ENCODE results near the gene ZBED1.
"Not testable (repeated sequence)": the region's sequence is repeated elsewhere in the genome, so short reads cannot be mapped to it uniquely, and the experiment has no call there.

Gene ZBED1

DNA sequence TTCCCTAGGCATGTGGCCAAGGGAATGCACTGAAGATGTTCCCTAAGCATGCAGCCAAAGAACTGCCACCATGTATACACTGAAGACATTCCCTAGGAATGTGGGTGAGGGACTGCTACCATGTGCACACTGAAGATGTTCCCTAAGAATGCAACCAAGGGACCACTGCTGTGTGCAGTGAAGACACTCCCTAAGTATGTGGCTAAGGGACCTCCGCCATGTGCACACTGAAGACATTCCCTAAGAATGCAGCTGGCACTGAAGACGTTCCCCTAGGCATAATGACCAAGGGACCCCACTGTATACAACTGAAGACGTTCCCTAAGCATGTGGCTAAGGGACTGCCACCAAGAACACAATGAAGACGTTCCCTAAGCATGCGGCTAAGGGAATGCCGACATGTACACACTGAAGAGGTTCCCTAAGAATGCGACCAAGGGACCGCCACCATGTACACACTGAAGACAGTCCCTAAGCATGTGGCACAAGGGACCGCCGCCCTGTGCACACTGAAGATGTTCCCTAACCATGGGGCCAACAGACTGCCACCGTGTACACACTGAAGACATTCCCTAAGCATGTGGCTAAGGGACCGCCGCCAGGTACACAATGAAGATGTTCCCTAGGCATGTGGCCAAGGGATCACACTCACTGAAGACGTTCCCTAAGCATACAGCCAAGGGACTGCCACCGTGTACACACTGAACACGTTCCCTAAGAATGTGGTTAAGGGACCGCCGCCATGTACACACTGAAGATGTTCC, 25.6 kb downstream of the ZBED1 start:
- DNase-seq (ENCODE audit: low spot score), result no peak

DNA sequence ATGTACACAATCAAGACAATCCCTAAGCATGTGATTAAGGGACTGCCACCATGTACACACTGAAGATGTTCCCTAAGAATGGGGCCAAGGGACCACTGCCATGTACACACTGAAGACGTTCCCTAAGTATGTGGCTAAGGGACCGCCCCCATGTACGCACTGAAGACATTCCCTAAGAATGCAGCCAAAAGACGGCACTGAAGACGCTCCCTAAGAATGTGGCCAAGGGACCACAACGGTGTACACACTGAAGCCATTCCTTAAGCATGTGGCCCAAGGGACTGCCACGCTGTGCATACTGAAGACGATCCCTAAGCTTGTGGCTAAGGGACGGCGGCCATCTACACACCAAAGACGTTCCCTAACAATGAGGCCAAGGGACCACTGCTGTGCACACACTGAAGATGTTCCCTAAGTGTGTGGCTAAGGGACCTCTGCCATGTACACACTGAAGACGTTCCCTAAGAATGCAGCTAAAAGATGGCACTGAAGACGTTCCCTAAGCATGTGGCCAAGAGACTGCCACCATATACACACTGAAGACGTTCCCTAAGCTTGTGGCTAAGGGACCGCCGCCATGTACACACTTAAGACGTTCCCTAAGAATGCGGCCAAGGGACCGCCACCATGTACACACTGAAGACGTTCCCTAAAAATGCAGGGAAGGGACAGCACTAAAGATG, 26.4 kb downstream of the ZBED1 start:
- DNase-seq (ENCODE audit: low spot score), result no peak

DNA sequence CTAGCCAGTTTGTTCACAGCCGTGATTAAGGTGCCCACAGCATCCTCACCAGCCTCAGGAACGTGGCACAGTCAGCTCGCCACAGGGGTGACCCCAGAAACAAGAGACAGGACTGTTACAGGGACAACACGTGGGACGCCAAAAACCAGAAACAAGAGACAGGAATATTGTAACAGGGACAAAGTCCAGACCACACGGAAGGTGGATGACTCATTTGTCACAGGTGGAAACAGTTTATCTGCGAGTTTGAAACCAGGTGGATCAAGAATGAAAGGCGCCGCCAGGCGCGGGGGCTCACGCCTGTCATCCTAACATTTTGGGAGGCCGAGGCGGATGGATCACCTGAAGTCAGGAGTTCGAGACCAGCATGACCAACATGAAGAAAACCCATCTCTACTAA, 27.7 kb downstream of the ZBED1 start:
- not testable (repeated sequence) for DNase-seq (ENCODE audit: low spot score)

DNA sequence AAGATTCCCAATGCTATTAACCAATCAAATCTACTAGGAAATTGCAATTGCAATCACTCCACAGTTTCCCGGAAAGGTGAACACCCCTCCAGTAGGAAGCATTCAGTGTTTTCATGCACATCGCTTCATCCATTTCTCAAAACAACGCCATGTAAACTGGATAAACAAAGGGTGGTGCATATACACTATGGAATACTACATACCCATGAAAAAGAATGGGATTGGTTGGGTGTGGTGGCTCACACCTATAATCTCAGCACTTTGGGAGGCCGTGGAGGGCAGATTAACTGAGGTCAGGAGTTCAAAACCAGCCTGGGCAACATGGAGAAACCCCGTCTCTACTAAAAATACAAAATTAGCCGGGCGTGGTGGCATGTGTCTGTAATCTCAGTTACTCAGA, 29.1 kb downstream of the ZBED1 start:
- no peak for DNase-seq (ENCODE audit: low spot score)

DNA sequence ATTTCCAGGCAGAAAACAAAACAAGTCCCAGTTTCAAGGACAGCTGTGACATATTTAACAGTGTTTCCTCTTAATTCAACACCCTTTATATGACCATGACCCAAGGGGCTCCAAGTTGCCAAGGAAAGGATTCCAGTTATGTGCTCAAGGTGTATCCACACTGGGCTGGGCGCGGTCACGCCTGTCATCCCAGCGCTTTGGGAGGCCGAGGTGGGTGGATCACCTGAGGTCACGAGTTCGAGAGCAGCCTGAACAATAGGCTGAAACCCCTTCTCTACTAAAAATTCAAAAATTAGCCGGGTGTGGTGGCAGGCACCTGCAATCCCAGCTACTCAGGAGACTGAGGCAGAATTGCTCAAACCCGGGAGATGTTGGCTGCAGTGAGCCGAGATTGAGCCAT, 29.6 kb downstream of the ZBED1 start:
- not testable (repeated sequence) for DNase-seq (ENCODE audit: low spot score)

DNA sequence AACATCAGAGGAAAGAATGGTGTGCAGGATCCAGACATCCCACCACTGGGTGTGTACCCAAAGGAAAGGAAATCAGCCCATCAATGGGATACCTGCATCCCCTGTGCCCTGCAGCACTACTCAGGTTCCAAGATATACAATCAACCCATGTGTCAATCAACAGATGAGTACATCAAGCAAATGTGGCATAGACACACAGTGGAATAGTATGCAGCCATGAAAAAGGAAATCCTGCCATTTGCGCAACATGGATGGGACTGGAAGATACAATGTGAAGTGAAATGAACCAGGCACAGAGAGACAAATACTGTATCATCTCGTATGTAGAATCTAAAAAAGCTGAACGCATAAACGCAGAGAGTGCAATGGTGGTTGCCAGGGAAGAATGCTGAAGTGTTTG, 30.9 kb downstream of the ZBED1 start:
- DNase-seq (ENCODE audit: low spot score), result not testable (repeated sequence)

DNA sequence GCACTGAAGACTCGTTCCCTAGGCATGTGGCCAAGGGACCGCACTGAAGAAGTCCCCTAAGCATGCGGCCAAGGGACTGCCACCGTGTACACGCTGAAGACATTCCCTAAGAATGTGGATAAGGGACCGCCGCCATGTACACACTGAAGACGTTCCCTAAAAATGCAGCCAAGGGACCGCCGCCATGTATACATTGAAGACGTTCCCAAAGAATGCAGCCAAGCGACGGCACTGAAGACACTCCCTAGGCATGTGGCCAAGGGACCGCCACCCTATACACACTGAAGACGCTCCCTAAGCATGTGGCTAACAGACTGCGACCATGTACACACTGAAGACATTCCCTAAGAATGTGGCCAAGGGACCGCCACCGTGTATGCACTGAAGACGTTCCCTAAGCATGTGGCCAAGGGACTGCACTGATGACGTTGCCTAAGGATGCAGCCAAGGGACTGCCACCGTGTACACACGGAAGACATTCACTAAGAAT, 31.5 kb downstream of the ZBED1 start:
- DNase-seq (ENCODE audit: low spot score), result no peak

DNA sequence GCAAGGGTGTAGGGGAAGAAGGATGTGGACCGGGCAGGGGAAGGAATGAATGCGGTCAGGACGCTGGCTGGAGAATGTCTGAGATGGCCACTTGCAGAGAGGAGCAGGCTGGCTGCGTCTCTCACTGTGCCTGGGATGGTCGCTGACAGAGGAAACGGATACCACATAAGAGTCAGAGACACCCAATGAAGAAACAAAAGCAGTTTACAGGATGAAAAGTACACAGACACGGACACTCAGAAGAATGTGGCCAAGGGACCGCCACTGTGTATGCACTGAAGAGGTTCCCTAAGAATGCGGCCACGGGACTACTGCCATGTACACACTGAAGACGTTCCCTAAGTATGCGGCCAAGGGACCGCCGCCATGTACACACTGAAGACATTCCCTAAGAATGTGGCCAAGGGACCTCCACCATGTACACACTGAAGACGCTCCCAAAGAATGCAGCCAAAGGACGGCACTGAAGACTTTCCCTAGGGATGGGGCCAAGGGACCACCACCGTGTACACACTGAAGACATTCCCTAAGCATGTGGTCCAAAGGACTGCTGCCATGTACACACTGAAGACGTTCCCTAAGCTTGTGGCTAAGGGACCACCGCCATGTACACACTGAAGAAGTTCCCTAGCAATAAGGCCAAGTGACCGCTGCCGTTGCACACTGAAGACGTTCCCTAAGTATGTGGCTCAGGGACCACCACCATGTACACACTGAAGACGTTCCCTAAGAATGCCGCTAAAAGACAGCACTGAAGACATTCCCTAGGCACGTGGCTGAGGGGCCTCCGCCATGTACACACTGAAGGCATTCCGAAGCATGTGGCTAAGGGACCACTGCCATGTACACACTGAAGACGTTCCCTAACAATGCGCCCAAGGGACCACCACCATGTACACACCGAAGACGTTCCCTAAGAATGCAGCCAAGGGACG, 32.2 kb downstream of the ZBED1 start:
- no peak for DNase-seq (ENCODE audit: low spot score)

DNA sequence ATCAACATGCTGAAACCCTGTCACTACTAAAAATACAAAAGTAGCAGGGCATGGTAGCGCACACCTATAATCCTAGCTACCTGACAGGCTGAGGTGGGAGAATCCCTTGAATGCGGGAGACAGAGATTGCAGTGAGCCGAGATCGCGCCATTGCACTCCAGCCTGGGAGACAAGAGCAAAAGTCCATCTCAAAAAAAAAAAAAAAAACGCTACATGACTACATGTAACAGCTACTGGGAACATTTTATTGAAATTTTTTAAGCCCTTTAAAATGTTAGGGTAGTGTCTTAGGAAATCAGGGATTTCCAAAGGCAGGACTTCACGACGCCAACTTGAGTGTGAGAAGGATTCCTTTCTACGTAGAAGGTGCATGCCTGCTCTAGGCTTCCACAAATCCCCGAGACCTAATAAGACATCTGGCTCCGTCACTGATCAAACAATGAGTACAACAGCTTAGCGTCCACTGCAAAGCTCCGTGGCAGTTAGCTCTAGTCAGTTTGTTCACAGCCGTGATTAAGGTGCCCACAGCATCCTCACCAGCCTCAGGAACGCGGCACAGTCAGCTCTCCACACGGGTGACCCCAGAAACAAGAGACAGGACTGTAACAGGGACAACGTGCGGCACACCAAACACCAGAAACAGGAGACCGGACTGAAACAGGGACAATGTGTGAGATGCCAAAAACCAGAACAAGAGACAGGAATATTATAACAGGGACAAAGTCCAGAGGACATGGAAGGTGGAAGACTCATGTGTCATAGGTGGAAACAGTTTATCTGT, 33.7 kb downstream of the ZBED1 start:
- no peak for DNase-seq (ENCODE audit: low spot score)

DNA sequence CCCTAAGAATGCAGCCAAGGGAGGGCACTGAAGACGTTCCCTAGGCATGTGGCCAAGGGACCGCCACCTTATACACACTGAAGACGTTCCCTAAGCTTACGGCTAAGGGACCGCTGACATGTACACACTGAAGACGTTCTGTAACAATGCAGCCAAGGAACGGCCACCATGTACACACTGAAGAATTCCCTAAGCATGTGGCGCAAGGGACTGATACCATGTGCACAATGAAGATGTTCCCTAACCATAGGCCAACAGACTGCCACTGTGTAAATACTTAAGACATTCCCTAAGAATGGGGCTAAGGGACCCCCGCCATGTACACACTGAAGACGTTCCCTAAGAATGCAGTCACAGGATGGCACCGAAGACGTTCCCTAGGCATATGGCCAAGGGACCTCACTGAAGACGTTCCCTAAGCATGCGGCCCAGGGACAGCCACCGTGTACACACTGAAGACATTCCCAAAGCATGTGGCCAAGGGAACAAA, 36.1 kb downstream of the ZBED1 start:
- no peak for DNase-seq (ENCODE audit: low spot score)

DNA sequence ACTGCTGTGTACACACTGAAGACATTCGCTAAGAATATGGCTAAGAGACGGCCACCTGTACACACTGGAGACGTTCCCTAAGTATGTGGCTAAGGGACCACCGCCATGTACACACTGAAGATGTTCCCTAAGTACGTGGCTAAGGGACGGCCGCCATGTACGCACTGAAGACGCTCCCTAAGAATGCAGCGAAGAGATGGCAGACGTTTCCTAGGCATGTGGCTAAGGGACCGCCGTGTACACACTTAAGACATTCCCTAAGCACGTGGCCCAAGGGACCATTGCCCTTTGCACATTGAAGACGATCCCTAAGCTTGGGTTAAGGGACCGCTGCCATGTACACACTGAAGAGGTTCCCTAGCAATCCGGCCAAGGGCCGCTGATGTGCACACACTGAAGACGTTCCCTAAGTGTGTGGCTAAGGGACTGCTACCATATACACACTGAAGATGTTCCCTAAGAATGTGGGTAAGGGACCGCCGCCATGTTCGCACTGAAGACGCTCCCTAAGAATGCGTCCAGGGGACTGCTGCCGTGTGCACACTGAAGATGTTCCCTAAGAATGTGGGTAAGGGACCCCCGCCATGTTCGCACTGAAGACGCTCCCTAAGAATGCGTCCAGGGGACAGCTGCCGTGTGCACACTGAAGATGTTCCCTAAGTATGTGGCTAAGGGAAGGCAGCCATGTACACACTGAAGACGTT, 36.7 kb downstream of the ZBED1 start:
- no peak for DNase-seq (ENCODE audit: low spot score)

DNA sequence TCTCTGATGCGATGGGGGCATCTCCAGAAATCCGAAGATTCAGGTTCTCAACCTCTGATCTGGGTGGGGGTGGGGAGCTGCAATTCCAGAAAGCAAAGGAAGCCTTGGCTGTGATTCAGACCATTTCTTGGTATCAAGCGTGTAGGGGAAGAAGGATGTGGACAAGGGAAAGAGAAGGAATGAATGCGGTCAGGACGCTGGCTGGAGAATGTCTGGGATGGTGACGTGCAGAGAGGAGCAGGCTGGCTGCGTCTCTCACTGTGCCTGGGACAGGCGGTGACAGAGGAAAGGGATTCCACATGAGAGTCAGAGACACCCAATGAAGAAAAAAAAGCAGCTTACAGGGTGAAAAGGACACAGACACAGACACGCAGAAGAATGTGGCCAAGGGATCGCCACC, 37.3 kb downstream of the ZBED1 start:
- not testable (repeated sequence) for DNase-seq (ENCODE audit: low spot score)

DNA sequence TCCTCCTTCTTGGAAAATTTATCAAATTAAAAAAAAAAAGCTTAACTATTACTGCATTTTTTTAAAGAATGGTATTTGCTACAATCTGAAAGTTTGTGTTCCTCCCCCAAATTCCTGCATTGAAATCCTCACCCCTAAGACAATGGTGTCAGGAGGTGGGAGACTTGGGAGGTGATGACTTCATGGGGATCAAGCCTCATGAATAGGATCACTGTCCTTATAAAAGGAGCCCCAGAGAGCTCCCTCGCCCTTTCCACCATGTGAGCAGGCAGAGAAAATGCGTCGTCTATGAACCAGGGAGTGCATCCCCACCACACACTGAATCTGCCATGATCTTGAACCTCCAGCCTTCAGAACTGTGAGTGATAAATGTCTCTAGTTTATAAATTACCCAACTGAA, 38.0 kb downstream of the ZBED1 start:
- DNase-seq (ENCODE audit: low spot score), result no peak

DNA sequence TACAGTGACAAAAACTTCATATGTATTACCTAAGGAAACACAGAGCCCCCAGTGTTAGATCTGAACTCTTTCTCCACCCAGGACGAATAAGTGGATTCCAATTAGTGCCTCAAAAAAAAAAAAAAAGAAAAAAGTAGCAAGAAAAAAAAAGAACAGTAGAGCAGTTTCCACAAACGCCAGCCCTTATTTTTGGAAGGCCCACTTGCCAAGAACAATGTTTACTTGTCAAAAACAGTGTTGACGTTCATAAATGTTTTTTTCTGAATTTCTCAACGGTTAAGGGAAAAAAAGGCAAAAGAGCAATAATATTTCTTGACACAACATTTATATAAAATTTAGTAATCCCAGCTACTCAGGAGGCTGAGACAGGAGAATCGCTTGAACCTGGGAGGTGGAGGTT, 38.7 kb downstream of the ZBED1 start:
- DNase-seq (ENCODE audit: low spot score), result no peak

DNA sequence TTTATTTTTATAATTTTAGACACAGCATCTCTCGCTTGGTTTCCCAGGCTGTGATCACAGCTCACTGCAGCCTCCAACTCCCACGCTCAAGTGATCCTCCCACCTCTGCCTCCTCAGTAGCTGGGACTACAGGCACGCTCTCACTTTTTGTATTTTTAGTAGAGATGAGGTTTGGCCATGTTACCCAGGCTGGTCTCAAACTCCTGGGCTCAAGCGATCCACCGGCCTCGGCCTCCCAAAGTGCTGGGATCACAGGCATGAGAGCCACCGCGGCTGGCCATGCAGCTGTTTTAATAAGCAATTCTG, 39.1 kb downstream of the ZBED1 start:
- no peak for DNase-seq (ENCODE audit: low spot score)

DNA sequence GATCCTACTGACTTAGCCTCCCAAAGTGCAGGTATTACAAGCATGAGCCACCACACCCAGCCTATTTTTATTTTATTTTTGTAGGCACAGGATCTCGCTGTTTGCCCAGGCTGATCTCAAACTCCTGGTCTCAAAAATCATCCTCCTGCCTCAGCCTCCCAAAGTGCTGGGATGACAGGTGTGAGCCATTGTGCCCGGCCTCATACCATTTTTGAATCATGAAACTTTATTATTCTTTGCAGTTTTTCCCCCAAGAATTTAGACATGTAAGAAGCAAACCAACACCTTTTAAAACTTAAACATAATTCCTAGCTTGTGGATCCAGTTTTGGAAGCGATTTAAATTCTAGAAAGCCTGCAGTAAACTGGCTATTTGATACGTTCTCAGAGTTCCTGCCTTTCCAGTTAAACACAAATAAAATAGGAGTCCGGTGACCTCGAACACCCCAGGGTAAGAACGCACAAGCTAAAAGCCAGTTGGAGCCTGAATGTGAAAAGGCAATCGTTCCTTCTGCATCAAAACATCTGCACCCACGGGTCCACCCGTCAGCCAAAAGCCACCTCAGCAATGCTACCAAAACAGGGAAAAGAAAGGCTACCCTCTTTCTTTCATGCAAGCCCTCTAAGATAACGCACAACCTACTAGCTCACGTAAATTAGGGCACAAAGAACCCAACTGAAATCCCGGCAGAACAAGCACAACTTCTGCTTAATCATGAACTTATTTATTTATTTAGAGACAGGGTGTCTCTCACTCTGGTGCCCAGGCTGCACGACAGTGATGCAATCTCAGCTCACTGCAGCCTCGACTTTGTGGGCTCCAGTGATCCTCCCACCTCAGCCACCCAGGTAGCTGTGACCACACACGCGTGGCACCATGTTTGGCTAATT, 39.7 kb downstream of the ZBED1 start:
- not testable (repeated sequence) for DNase-seq (ENCODE audit: low spot score)

DNA sequence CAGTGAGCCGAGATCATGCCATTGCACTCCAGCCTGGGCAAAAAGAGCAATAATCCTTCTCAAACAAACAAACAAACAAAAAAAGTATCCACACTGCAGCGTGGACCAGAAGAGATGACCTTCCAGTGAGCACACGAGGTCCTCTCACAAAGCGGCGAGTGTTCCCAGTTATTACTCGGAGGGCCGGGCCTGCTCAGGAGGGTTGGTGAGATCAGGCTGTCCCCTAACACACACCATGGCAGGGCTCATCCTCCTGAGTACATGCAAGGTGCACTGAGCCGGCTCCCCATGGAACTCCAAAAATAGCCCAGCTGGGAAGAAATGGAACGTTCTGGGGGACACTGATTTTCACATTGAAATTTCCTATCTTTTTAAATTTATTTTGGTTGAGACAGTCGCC, 40.7 kb downstream of the ZBED1 start:
- not testable (repeated sequence) for DNase-seq (ENCODE audit: low spot score)

DNA sequence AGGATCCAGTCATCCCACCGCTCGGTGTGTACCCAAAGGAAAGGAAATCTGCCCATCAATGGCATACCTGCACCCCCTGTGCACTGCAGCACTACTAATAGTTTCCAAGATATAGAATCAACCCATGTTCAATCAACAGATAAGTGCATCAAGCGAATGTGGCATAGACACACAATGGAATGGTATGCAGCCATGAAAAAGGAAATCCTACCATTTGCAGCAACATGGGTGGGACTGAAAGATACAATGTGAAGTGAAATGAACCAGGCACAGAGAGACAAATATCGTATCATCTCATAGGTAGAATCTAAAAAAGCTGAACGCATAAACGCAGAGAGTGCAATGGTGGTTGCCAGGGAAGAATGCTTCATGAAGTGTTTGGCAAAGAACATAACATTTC, 42.5 kb downstream of the ZBED1 start:
- no peak for DNase-seq (ENCODE audit: low spot score)

DNA sequence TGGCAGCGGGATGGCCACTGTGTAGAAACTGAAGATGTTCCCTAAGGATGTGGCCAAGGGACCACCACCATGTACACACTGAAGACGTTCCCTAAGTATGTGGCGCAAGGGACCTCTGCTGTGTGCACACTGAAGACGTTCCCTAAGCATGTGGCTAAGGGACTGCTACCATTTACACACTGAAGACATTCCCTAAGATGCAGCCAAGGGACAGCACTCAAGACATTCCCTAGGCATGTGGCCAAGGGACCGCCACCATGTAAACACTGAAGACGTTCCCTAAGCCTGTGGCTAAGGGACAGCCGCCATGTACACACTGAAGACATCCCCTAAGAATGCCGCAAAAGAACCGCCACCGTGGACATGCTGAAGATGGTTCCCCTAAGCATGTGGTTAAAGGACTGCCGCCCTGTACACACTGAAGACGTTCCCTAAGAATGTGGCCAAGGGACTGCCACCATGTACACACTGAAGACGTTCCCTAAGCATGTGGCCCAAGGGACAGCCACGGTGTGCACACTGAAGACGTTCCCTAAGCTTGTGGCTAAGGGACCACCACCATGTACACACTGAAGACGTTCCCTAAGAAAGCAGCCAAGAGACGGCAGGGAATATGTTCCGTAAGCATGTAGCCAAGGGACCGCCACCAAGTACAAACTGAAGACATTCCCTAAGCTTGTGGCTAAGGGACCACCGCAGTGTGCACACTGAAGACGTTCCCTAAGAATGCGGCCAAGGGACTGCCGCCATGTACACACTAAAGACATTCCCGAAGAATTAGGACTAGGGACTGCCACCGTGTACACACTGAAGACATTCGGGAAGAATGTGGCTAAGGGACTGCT, 43.3 kb downstream of the ZBED1 start:
- DNase-seq (ENCODE audit: low spot score), result no peak
